Measurements from ENCODE around the gene HDAC4. TPM values are rescaled to one million over a fixed set of nuclear protein-coding genes. Genes with fewer than 3 reads are reported as not detected.

Gene HDAC4
- total RNA-seq, 1 experiment from 2014 or later: 47.6 TPM

- no peak for DNase-seq (ENCODE audit: low read depth, low spot score)
- H3K9me2 ChIP-seq (ENCODE audit: insufficient read depth): no peaks in the 10 kb centered on the region
- TF ChIP-seq ZFX (IDR thresholded peaks at IDR 0.05) (no peak), EZH2 (IDR thresholded peaks at IDR 0.05) (no peak), ATF3 (IDR thresholded peaks at IDR 0.05) (no peak), CTCF (IDR thresholded peaks at IDR 0.05 in 2 of 3, conservative IDR thresholded peaks at IDR 0.05 in 1 of 3; ENCODE audit: borderline replicate concordance in 1 of 3, insufficient read depth in 1 of 3, low read depth in 2 of 3, low read length in 2 of 3) (no peak), MAX (IDR thresholded peaks at IDR 0.05) (no peak), POLR2A (IDR thresholded peaks at IDR 0.05; ENCODE audit: borderline replicate concordance, extremely low read depth, insufficient read depth, insufficient read length) (no peak), SRF (IDR thresholded peaks at IDR 0.05; ENCODE audit: low read depth) (no peak), JUND (IDR thresholded peaks at IDR 0.05) (no peak), ZNF274 (IDR thresholded peaks at IDR 0.05; ENCODE audit: low read depth, low read length) (no peak), SP1 (IDR thresholded peaks at IDR 0.05; ENCODE audit: low read depth) (no peak), EZH2phosphoT487 (IDR thresholded peaks at IDR 0.05; ENCODE audit: borderline replicate concordance) (no peak), ZBTB33 (IDR thresholded peaks at IDR 0.05; ENCODE audit: extremely low read depth, insufficient replicate concordance, low read length) (no peak), CBX3 (IDR thresholded peaks at IDR 0.05; ENCODE audit: low read depth) (no peak), POLR2AphosphoS5 (IDR thresholded peaks at IDR 0.05; ENCODE audit: low read depth, low read length) (no peak), SIN3A (IDR thresholded peaks at IDR 0.05; ENCODE audit: low read depth) (no peak), REST (IDR thresholded peaks at IDR 0.05; ENCODE audit: low read depth) (no peak), TCF7L2 (IDR thresholded peaks at IDR 0.05; ENCODE audit: borderline replicate concordance, extremely low read depth, insufficient read depth, insufficient read length) (no peak), CEBPB (IDR thresholded peaks at IDR 0.05; ENCODE audit: low read depth) (no peak)
- ChIA-PET CTCF (no interaction called here), RAD21 (ENCODE audit: low non-redundant PET in 1 of 2, low total read pairs in 2 of 2, uncharacterized antibody in 2 of 2, unreplicated experiment in 2 of 2) (no interaction called here), POLR2A (no interaction called here)
- H3K27me3 ChIP-seq (ENCODE audit: insufficient read depth, low read length): no peaks in the 10 kb centered on the region
- no peak overlapping the region for H3K4me3 ChIP-seq (replicated peaks in 1 of 2; ENCODE audit: low read depth in 1 of 2, low read length in 2 of 2)
- H3K4me1 ChIP-seq (ENCODE audit: control insufficient read depth in 1 of 2, insufficient read depth in 2 of 2, low read length in 2 of 2): peaks cover 0 to 2% of the 10 kb centered on the region in 2 experiments; a peak in 1 of 4 replicates
- no peaks in the 10 kb centered on the region for H4K20me1 ChIP-seq (ENCODE audit: insufficient read depth)
- H3K4me2 ChIP-seq (ENCODE audit: low read length): no peak overlapping the region
- no peaks in the 10 kb centered on the region for H3K9me3 ChIP-seq (ENCODE audit: control insufficient read depth in 1 of 2, insufficient read depth in 1 of 2, low read depth in 1 of 2, low read length in 2 of 2)
- H3K27ac ChIP-seq (ENCODE audit: low read depth, low read length): no peak overlapping the region
- ATAC-seq: no peak
- H3K9ac ChIP-seq (ENCODE audit: low read length): no peak overlapping the region
- BruUV-seq (replicated peaks): no TSS peak
- H3K36me3 ChIP-seq (ENCODE audit: control insufficient read depth in 1 of 2, insufficient read depth in 2 of 2, low read length in 2 of 2): 0 out of 4 replicates have a peak, but pooled peaks cover 0 to 8% of the 10 kb centered on the region in 2 experiments
- intact Hi-C loops (cut with micrococcal nuclease): no loop called here
- H3K79me2 ChIP-seq (ENCODE audit: insufficient read depth, low read length): no peaks in the 10 kb centered on the region
- no peak overlapping the region for H2AFZ ChIP-seq (ENCODE audit: low read depth, low read length, poor library complexity, severe bottlenecking)
Measured at GRCh38 chr2:239197146-239197545, 203.7 kb downstream of the HDAC4 start.
